Effector memory CD4-positive, alpha-beta T cell (primary cell): ENCODE data around the gene OR5B2.

ENCODE experiments used
- DNase-seq, 3 donors: peaks; one replicate each; pipeline ENCODE4 v3.0.0-alpha.2; 2020
- H3K27ac ChIP-seq: 2 replicates; pipeline ENCODE4 v1.7.0; 2013; ENCODE audit warnings: mild to moderate bottlenecking, low read length, moderate library complexity; ENCODE audit not compliant: insufficient read depth, poor library complexity, severe bottlenecking
- H3K27me3 ChIP-seq: replicated peaks from 2 replicates; pipeline ENCODE4 v1.7.0; 2013; ENCODE audit warnings: mild to moderate bottlenecking, low read length; ENCODE audit not compliant: insufficient read depth, control insufficient read depth, poor library complexity, severe bottlenecking
- H3K36me3 ChIP-seq: 2 replicates; pipeline ENCODE4 v1.7.0; 2013; ENCODE audit warnings: mild to moderate bottlenecking, low read length, moderate library complexity; ENCODE audit not compliant: control insufficient read depth, insufficient read depth
- H3K4me1 ChIP-seq: 2 replicates; pipeline ENCODE4 v1.7.0; 2013; ENCODE audit warnings: low read length, mild to moderate bottlenecking; ENCODE audit not compliant: control insufficient read depth, insufficient read depth, poor library complexity, severe bottlenecking
- H3K4me3 ChIP-seq: 2 replicates; pipeline ENCODE4 v1.7.0; 2013; ENCODE audit warnings: low read length, low read depth, mild to moderate bottlenecking; ENCODE audit not compliant: insufficient read depth, poor library complexity, severe bottlenecking
- H3K9me3 ChIP-seq: 2 replicates; pipeline ENCODE4 v1.7.0; 2013; ENCODE audit warnings: mild to moderate bottlenecking, low read length, moderate library complexity; ENCODE audit not compliant: control insufficient read depth
- total RNA-seq, 3 donors: gene quantifications; one replicate each; lab custom pipeline; 2026; lab: John Stamatoyannopoulos, UW

OR5B2 gene
- 0 reads per million in 3 donors for total RNA-seq

- Histone ChIP-seq H3K27ac (no peak within 1 kb of the TSS), H3K4me3 (no peak within 1 kb of the TSS), H3K9me3 (no peaks in the 10 kb centered on the region)
Measured at GRCh38 chr11:58428021-58428420, at the start of gene OR5B2. OR5B2 (minus strand) TSS chr11:58428121; CDS start chr11:58423261, 4,860 bp downstream.

GRCh38 chr11:58471892-58472291 is 44.0 kb upstream of the OR5B2 start:
- H3K9me3 ChIP-seq, result no peaks in the 10 kb centered on the region
- no peaks in the 10 kb centered on the region for H3K36me3 ChIP-seq
- DNase-seq, result no peak
- no peak overlapping the region for H3K4me3 ChIP-seq
- no peaks in the 10 kb centered on the region for H3K27me3 ChIP-seq
- no peak overlapping the region for H3K27ac ChIP-seq
- no peaks in the 10 kb centered on the region for H3K4me1 ChIP-seq

More at GRCh38 chr11:58428021-58428420, at the start of gene OR5B2:
- no peak for DNase-seq
- Histone ChIP-seq H3K36me3 (no peaks in the 10 kb centered on the region), H3K27me3 (no peaks in the 10 kb centered on the region), H3K4me1 (no peaks in the 10 kb centered on the region)

- H3K4me3 ChIP-seq, result no peak overlapping the region
- no peaks in the 10 kb centered on the region for H3K36me3 ChIP-seq
- DNase-seq, result no peak
- H3K9me3 ChIP-seq, result no peaks in the 10 kb centered on the region
- H3K27me3 ChIP-seq, result no peaks in the 10 kb centered on the region
- H3K4me1 ChIP-seq, result no peaks in the 10 kb centered on the region
- H3K27ac ChIP-seq, result no peak overlapping the region
Measured at GRCh38 chr11:58466293-58466692, 38.4 kb upstream of the OR5B2 start.

- Histone ChIP-seq H3K9me3 (no peaks in the 10 kb centered on the region), H3K27ac (no peak overlapping the region), H3K27me3 (no peaks in the 10 kb centered on the region), H3K4me1 (no peaks in the 10 kb centered on the region), H3K36me3 (no peaks in the 10 kb centered on the region), H3K4me3 (no peak overlapping the region)
- DNase-seq, result no peak
Measured at GRCh38 chr11:58465690-58466089, 37.8 kb upstream of the OR5B2 start.

GRCh38 chr11:58451585-58451984 is 23.7 kb upstream of the OR5B2 start:
- H3K4me1 ChIP-seq, result no peaks in the 10 kb centered on the region
- no peaks in the 10 kb centered on the region for H3K9me3 ChIP-seq
- H3K27ac ChIP-seq, result no peak overlapping the region
- no peak overlapping the region for H3K4me3 ChIP-seq
- DNase-seq, result no peak
- H3K36me3 ChIP-seq, result no peaks in the 10 kb centered on the region
- H3K27me3 ChIP-seq, result no peaks in the 10 kb centered on the region

- H3K4me3 ChIP-seq, result no peak overlapping the region
- no peak overlapping the region for H3K27ac ChIP-seq
- H3K27me3 ChIP-seq, result no peaks in the 10 kb centered on the region
- no peaks in the 10 kb centered on the region for H3K36me3 ChIP-seq
- H3K9me3 ChIP-seq, result no peaks in the 10 kb centered on the region
- H3K4me1 ChIP-seq, result no peaks in the 10 kb centered on the region
- DNase-seq, result no peak
Measured at GRCh38 chr11:58446294-58446693, 18.4 kb upstream of the OR5B2 start.

GRCh38 chr11:58444300-58444699 is 16.4 kb upstream of the OR5B2 start:
- H3K27ac ChIP-seq, result no peak overlapping the region
- no peak overlapping the region for H3K4me3 ChIP-seq
- H3K9me3 ChIP-seq, result no peaks in the 10 kb centered on the region
- H3K36me3 ChIP-seq, result no peaks in the 10 kb centered on the region
- no peaks in the 10 kb centered on the region for H3K27me3 ChIP-seq
- H3K4me1 ChIP-seq, result no peaks in the 10 kb centered on the region
- DNase-seq, result no peak

- Histone ChIP-seq H3K4me1 (no peaks in the 10 kb centered on the region), H3K27ac (no peak within 1 kb of the TSS), H3K36me3 (no peaks in the 10 kb centered on the region), H3K27me3 (no peaks in the 10 kb centered on the region), H3K9me3 (no peaks in the 10 kb centered on the region), H3K4me3 (no peak within 1 kb of the TSS)
- no peak for DNase-seq
Measured at GRCh38 chr11:58442136-58442535, 14.2 kb upstream of the OR5B2 start, which contains the start of gene OR5B12. OR5B12 (minus strand) TSS chr11:58442236; CDS start chr11:58440151, 2,085 bp downstream.

GRCh38 chr11:58438486-58438885 is 10.6 kb upstream of the OR5B2 start:
- H3K9me3 ChIP-seq, result no peaks in the 10 kb centered on the region
- no peak for DNase-seq
- H3K27me3 ChIP-seq, result no peaks in the 10 kb centered on the region
- no peak overlapping the region for H3K27ac ChIP-seq
- H3K4me1 ChIP-seq, result no peaks in the 10 kb centered on the region
- no peaks in the 10 kb centered on the region for H3K36me3 ChIP-seq
- H3K4me3 ChIP-seq, result no peak overlapping the region

GRCh38 chr11:58434217-58434616 is 6.3 kb upstream of the OR5B2 start:
- no peaks in the 10 kb centered on the region for H3K36me3 ChIP-seq
- no peaks in the 10 kb centered on the region for H3K4me1 ChIP-seq
- no peak overlapping the region for H3K27ac ChIP-seq
- no peaks in the 10 kb centered on the region for H3K27me3 ChIP-seq
- no peak for DNase-seq
- no peaks in the 10 kb centered on the region for H3K9me3 ChIP-seq
- H3K4me3 ChIP-seq, result no peak overlapping the region
